ENCODE data around the gene HECTD3.
"Not testable (repeated sequence)": the region's sequence is repeated elsewhere in the genome, so short reads cannot be mapped to it uniquely, and the experiment has no call there.

The HECTD3 gene

GRCh38 chr1:44985747-44986359 is 25.3 kb downstream of the HECTD3 start:
- peak overlapping the region; percentile 95 for H3K4me3 ChIP-seq (ENCODE audit: low read length)
- no peak for DNase-seq (ENCODE audit: low read depth)
- TF ChIP-seq CTCF (conservative IDR thresholded peaks at IDR 0.05; ENCODE audit: low read length): no peak

GRCh38 chr1:44977372-44977771 is 33.8 kb downstream of the HECTD3 start:
- not testable (repeated sequence) for DNase-seq (ENCODE audit: low read depth); H3K4me3 ChIP-seq (ENCODE audit: low read length)

GRCh38 chr1:44976252-44976651 is 34.9 kb downstream of the HECTD3 start:
- H3K4me3 ChIP-seq (ENCODE audit: low read length): no peak overlapping the region
- TF ChIP-seq CTCF (conservative IDR thresholded peaks at IDR 0.05; ENCODE audit: low read length): no peak
- DNase-seq (ENCODE audit: low read depth): no peak

- DNase-seq (ENCODE audit: low read depth): no peak
- no peak for TF ChIP-seq CTCF (conservative IDR thresholded peaks at IDR 0.05; ENCODE audit: low read length)
- no peak overlapping the region for H3K4me3 ChIP-seq (ENCODE audit: low read length)
Measured at GRCh38 chr1:44973645-44974044, 37.5 kb downstream of the HECTD3 start.

GRCh38 chr1:44970317-44970716 is 40.8 kb downstream of the HECTD3 start:
- peak; percentile 46 for DNase-seq (ENCODE audit: low read depth)
- no peak for TF ChIP-seq CTCF (conservative IDR thresholded peaks at IDR 0.05; ENCODE audit: low read length)
- H3K4me3 ChIP-seq (ENCODE audit: low read length): no peak overlapping the region

GRCh38 chr1:44964396-44964795 is 46.7 kb downstream of the HECTD3 start:
- H3K4me3 ChIP-seq (ENCODE audit: low read length): no peak overlapping the region
- no peak for TF ChIP-seq CTCF (conservative IDR thresholded peaks at IDR 0.05; ENCODE audit: low read length)
- no peak for DNase-seq (ENCODE audit: low read depth)

GRCh38 chr1:44962729-44963128 is 48.4 kb downstream of the HECTD3 start:
- no peak overlapping the region for H3K4me3 ChIP-seq (ENCODE audit: low read length)
- DNase-seq (ENCODE audit: low read depth): no peak
- no peak for TF ChIP-seq CTCF (conservative IDR thresholded peaks at IDR 0.05; ENCODE audit: low read length)

- DNase-seq (ENCODE audit: low read depth); H3K4me3 ChIP-seq (ENCODE audit: low read length): not testable (repeated sequence)
Measured at GRCh38 chr1:44962022-44962421, 49.1 kb downstream of the HECTD3 start.

GRCh38 chr1:44957566-44957965 is 53.6 kb downstream of the HECTD3 start:
- not testable (repeated sequence) for H3K4me3 ChIP-seq (ENCODE audit: low read length)
- peak; percentile 58 for DNase-seq (ENCODE audit: low read depth)

- not testable (repeated sequence) for H3K4me3 ChIP-seq (ENCODE audit: low read length); DNase-seq (ENCODE audit: low read depth)
Measured at GRCh38 chr1:44956077-44956476, 55.0 kb downstream of the HECTD3 start.

Data from AG10803 (cell line).